Tongue (tissue), 2 donors: Measurements from ENCODE around the gene STAT5A. TPM values are rescaled to one million over a fixed set of nuclear protein-coding genes. Genes with fewer than 3 reads are reported as not detected.
A peak's percentile ranks its signal among the peaks of the same experiment; 100 is the strongest.
"Not testable (repeated sequence)": the region's sequence is repeated elsewhere in the genome, so short reads cannot be mapped to it uniquely, and the experiment has no call there.

Source experiments
- DNase-seq: peaks from one replicate; pipeline ENCODE4 v3.0.0-alpha.2; 2015
- total RNA-seq: library from RNA; depleted of rRNA; stranded (reverse); fragments of >200 nt; gene quantifications from one replicate; pipeline ENCODE4 v1.2.3, GENCODE V29; 2014

STAT5A gene
- total RNA-seq, 1 donor from 2014 or later = 39.3 TPM

DNA sequence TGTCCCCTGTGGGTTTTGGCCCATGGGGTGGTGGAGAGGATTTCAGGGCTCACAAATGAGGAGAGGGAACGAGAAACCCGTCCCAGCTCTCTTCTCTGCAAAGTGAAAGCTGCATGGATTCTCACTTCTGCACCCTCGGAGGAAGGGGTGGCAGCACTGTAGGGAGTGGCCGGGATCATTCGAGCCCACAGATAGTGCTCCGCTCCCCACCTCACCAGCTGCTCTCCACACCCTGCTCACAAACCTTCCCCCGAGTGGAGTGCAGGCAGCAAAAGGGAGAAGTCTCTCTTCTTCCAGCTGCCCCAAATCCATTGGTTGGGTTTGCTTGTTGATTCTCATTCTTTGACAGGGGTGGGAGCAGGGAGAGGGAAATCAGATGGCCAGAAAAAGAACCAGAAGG lies 20.1 kb downstream of the STAT5A start:
- no peak for DNase-seq

DNA sequence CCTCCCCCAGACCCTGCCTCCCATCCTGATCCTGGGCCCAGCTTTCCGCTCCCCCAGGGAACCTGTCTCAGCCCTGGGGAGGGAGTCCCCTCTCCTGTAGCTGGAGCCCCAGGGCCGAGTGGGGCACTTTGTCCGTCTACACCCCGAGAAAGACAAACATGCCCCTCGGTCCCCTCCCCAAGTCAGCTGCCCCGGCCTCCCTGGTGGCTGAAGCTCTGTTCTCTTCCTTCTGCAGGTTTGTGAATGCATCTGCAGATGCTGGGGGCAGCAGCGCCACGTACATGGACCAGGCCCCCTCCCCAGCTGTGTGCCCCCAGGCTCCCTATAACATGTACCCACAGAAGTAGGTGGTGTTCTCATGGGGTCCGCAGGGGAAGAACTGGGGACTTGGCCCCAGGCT lies 20.8 kb downstream of the STAT5A start:
- no peak for DNase-seq

DNA sequence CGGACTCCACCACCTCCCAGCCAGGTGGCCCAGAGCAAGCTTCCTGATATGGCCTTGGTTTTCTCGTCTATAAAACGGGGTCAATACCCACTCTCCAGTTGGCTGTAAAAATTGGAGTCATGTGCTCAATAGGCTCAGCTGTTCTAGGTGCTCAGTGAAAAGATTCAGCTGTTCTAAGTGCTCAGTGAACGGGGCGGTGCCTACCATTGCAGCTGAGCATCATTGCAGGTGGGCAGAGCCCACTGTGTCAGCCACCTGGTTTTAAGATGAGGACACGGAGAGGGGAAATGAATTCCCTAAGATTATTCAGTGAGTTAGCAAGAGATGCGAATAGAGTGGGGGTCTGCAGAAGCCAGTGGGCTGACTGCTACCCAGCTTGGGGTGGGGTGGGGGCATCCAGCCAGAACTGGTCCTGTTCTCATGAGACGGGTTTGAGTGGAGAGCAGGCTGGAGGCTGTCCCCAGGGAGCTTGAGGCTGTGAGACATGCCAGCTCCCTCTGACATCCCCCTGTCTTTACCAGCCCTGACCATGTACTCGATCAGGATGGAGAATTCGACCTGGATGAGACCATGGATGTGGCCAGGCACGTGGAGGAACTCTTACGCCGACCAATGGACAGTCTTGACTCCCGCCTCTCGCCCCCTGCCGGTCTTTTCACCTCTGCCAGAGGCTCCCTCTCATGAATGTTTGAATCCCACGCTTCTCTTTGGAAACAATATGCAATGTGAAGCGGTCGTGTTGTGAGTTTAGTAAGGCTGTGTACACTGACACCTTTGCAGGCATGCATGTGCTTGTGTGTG lies 21.9 kb downstream of the STAT5A start:
- DNase-seq = peak; percentile 21

DNA sequence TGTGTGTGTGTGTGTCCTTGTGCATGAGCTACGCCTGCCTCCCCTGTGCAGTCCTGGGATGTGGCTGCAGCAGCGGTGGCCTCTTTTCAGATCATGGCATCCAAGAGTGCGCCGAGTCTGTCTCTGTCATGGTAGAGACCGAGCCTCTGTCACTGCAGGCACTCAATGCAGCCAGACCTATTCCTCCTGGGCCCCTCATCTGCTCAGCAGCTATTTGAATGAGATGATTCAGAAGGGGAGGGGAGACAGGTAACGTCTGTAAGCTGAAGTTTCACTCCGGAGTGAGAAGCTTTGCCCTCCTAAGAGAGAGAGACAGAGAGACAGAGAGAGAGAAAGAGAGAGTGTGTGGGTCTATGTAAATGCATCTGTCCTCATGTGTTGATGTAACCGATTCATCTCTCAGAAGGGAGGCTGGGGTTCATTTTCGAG lies 22.5 kb downstream of the STAT5A start:
- no peak for DNase-seq

DNA sequence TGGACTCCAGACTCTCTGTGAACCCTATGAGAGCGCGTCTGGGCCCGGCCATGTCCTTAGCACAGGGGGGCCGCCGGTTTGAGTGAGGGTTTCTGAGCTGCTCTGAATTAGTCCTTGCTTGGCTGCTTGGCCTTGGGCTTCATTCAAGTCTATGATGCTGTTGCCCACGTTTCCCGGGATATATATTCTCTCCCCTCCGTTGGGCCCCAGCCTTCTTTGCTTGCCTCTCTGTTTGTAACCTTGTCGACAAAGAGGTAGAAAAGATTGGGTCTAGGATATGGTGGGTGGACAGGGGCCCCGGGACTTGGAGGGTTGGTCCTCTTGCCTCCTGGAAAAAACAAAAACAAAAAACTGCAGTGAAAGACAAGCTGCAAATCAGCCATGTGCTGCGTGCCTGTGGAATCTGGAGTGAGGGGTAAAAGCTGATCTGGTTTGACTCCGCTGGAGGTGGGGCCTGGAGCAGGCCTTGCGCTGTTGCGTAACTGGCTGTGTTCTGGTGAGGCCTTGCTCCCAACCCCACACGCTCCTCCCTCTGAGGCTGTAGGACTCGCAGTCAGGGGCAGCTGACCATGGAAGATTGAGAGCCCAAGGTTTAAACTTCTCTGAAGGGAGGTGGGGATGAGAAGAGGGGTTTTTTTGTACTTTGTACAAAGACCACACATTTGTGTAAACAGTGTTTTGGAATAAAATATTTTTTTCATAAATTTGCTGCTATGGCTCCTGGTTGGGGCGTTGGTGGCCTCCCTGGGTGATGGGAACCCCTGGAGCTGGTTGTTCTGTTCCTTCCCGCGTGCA lies 23.1 kb downstream of the STAT5A start:
- DNase-seq = peak; percentile 94

DNA sequence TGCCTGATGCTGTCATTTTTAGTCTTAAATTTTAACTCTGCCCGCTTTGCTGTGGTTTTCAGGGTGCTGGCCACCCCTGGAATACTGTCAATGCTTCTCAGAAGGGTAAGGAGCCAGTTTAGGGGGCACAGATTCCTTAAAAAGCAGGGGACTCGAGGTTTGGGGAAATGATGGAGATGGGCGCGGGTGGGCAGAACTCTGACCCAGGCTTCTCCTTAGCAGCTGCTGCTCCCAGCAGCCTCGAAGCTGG lies 23.7 kb downstream of the STAT5A start:
- no peak for DNase-seq

DNA sequence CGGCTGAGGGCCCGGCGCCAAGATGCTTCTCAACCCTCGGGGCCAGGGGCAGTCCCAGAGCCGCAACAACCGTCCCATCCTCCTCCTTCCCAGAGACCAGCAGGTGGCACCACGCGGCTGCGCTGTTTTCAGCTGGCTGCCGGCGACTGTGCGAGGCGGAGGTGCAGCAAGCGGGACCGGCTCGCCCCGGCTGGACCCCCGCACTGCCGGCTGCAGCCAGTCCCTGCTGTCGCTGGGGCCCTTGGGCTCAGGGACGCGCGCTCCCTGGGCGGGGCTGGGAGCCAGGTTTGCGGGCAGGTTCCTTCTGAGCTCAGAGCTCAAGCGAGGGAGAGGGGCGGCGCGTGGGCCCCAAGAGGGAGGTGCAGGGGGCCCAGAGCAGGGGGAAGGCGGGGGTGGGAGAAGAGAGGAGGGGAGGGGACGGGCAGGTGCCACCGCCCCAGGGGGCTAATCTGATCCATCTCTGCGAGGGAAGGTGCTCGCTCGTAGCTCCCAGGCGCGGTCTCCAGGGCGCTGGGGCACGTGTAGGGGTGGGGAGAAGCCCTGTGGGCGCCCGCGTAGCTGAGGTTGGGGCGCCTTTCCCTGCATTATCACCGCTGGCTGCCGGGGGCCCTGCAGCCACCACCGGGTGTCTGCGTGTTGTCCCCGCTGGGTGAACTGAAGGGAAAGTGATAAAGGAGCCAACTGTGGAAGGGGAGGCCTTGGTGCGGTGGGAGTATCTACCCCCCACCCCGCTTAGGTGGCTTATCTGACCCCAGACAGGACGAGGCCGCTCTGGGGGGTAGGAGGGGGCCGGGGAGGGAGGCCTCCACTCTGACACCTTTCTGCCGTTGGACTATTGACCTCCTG lies 24.2 kb downstream of the STAT5A start:
- peak; percentile 95 for DNase-seq

DNA sequence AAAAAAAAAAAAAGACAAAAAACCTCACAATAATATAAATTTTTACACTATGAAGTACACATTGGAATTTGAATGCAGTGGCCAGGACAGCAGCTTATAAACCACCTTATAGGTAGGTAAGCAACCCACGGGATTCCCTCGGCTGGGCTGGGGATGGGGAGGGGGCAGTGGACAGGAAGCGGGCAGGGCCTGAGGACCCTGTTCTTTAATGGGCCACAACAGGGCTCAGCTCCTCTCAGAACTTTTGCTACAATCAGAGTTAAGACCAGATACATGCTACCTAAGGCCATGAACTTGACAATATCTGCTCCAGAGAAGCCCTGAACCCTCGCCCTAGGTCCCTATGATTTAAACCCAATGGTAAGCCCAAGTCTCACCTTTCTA lies 25.1 kb downstream of the STAT5A start:
- DNase-seq = no peak

DNA sequence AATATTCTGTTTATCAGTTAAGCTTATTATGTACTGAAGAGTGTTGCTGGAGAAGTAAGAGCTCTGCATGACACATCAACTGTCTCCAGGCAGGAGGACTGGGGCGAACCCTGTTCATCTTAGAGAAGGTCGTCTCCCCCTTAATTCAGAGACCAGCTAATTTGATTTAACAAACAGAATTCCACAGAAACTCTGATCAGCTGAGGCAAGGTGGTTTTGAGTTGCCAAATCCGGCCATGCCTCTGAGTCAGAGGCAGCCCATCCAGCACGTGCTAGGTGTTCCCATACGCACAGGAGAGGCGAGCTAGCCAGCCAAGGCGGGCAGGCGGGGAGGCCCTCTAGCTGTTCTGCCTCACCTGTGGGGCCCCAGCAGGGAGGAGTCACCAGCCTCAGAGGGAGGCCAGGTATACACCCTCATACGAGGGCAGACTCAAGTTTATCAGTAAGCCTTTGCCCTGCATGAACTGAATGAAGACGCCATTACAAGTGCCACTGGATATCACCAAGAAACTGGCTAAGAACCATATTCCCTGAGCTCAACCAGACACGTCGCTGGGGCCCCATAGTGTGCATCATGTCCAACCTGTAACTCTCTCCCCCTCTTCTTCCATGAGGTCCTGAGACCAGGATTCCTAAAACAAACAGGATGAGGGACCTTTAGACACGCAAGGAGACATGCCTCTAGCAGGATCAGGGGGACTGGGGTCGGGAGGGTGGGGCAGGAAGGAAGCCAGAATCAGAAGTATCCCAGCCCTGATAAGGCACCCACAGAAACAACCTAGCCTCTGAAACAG lies 25.7 kb downstream of the STAT5A start:
- DNase-seq = no peak

DNA sequence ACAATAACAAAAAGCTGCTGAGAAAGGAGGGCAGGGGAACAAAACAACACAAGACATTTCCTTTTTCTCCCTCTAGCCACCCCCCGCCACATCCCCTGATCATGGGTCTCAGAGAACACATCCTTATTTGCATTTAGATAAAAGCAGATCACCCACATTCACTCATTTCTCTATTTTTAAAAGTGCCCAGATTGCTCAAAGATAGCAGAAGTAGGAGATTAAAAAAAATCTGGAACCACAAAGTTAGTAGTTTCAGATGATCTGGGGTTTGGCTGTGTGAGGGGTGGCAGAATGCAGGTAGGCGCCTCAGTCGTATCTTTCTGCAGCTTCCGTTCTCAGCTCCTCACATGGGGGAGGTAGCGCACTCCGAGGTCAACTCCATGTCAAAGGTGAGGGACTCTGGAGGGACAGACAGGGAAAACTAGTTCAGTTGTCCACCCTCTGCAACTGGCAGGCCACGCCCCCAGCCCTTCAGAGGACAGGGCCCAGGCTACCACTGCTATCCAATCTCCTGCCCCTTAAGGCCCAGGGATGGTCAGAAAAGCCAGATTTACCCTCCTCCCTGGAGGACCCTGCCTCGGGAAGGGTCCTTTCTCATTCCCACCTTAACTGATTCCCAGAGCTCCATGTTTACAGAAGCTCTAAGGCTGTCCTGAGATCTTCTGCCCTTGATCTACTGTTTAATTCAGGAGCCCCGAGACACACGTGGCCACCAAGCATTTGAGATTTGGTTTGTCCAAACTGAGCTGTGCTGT lies 27.3 kb downstream of the STAT5A start:
- DNase-seq = no peak

DNA sequence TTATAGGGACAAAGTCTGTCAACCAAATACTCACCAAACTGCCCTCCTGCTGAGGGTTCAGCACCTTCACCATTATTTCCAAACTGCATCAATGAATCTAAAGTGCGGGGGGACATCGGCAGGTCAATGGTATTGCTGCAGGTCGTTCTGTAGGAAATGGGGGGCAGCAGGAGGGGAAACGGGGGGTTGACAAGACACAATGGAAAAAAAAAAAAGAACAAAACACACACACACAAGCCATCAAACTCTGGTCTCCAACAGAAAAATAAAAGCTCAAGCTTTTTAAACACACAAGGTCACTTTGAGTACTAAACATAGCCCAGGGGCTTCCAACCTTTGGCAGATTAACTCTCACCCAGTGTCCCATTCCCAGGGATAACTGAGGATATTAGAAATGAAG lies 28.5 kb downstream of the STAT5A start:
- DNase-seq = no peak

DNA sequence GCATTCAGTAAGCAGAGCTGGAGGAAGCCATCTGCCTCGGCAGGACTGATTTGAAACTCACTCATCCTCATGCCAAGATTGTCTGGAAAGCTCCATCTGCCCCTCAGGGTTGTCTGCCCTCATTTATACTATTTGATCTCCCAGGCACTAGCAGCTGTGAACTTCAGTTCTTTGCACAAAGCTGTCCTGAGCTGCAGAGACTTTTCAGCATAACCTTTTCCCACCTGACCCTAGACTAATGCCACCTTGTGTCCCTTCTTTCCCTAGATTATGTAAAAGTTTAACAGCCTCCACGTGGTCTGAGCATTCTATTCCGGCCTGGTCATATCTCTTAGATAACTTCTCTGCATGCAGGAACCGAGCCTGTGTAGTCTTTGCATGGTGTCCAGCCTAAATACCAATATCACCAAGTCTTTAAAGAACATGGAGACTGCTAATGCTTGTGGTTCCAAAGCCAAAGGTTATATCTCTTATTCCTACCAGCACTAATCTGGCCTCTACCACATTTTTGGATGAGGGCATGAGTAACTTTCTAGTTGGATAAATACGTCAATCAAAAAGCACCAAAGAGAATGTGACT lies 29.1 kb downstream of the STAT5A start:
- no peak for DNase-seq

DNA sequence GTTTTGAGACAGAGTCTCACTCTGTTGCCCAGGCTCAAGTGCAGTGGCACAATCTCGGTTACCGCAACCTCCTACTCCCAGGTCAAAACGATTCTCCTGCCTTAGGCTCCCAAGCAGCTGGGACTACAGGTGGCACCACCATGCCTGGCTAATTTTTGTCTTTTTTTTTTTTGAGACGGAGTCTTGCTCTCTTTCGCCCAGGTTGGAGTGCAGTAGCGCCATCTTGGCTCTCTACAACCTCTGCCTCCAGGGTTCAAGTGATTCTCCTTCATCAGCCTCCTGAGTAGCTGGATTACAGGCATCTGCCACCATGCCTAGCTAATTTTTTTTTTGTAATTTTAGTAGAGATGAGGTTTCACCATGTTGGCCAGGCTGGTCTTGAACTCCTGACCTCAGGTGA lies 29.7 kb downstream of the STAT5A start:
- DNase-seq = not testable (repeated sequence)

DNA sequence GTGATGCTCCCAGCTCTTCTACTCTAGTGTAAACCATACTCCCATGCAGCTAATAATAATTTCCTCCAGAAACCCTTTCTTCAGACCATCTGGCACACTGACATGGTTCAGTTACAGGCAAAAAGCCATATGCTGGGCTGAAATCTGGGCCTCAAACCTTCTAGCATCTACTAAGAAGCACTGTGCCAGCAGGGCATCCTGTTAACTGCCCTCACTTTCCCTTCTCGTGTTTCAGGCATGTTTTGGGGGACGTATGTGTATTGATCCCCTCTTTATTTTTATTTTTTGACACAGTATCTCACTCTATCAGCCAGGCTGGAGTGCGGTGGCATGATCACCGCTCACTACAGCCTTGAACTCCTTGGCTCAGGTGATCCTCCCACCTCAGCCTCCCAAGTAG lies 33.3 kb downstream of the STAT5A start:
- no peak for DNase-seq

DNA sequence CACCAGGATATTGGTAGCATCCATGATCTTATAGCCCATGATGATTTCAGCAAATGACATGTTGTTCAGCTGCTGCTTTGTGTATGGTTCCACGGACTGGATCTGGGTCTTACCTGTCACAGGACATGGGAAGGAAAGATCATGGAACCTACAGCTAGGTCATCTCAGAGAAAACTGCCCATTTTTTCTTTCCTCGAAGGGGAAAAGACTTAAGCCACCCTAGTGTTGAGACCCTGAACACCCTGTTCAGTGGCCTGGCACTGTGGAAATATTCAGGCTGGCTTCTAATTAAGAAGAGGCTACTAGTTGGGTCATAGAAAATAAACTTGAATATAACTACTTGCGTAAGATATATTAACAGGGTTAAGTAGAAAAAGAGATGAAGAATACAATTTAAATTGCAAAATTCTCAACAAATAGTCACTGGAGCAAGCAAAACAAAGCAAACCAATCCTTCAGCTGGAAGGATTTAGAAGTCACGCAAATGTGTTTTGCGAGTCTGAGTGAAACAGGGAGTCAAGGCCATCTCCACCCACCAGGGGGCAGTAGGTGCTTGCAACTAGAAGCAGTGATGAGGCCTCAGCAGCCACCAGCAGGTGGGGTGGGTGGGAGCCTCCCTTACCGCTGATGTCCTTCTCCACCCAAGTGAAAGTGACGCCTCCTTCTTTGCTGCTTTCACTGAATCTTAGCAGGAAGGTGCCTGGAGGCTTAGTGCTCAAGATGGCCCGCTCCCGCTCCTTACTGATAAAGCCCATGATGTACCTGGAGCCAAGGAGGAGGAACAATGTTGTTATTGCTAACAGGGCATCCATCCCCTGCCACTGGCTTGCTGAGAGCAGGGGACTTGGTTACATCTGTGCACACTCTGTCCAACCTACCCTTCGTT lies 34.3 kb downstream of the STAT5A start:
- DNase-seq = peak; percentile 97

DNA sequence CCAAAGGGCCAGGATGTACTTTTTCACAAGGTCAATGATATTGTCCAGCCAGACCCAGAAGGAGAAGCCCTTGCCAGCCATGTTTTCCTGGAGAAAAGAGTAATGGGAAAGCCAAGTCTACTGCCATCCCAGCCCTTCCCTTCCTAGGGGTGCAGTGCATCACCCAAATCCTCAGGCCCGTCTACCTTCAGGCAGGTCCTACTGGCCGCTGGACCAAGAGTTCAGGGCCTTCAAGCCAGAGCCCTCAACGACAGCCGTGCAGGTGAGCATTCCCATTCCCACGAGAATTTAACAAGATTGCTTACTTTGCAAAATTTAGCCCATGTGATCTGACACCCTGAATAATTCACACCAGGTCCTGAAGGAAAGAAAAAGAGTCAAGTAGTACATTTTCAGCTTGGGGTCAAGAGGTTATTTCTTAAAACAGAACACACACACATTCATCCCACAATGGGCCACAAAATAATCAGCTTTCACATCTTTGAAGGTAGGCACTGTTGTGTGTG lies 35.0 kb downstream of the STAT5A start:
- no peak for DNase-seq

DNA sequence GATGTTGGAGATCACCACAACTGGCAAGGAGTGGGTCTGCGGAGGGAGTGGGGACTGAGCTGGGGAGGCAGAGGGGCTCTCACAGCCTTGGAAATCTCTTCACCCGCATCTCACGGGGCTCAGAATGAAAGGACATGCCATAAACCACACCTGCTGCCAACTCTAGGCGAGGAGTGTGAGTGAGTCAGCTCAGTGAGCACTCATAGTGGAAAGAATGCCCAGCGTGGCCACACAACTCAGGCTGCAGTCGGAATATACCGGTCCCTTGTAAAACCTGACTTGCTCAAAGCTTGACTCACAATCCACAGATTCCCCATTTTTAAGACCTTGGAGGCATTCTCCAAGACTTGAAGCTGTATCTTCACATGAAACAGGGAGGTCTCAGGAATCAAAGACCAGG lies 36.7 kb downstream of the STAT5A start:
- no peak for DNase-seq

DNA sequence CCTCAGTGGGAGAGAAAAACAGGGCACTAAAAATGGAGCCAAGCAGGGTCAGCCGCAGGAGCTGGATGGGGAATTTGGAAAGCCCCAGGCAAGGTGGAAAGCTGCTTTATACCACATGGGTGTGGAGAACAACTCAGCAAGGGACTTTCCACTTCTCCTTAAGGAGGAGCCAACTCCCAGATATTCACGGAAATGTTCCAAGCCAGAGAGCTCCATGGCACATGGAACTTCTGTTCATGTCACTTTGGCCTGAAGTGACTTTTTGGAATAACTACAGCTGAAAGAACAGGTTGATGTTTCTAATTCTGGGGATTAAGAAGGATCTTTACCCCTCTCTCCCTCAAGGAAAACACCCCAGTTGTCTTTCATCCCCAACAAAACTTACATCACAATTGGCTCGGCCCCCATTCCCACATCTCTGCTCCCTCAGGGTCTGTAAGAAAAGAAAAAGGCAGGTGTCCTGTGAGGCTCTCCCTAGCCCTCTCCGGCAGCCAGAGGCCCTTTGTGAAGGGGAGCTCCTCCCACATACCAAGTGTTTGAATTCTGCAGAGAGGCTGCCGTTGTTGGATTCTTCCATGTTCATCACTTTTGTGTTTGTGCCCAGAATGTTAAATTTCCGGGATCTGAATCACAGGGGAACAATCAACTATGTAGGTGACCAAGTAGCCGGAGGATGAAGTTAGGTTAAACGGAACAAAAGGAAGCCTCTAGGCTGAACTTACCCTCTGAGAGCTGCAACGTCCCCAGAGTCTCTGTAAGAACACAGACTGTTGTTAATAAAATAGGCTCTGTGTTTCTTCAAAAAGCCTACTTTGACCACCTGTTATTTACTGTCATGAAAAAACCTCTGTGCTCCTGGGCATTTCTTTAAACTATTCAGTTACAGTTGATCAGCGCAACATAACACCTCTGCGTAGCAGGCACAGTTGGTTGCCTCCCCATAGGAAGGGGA lies 41.0 kb downstream of the STAT5A start:
- peak; percentile 71 for DNase-seq

DNA sequence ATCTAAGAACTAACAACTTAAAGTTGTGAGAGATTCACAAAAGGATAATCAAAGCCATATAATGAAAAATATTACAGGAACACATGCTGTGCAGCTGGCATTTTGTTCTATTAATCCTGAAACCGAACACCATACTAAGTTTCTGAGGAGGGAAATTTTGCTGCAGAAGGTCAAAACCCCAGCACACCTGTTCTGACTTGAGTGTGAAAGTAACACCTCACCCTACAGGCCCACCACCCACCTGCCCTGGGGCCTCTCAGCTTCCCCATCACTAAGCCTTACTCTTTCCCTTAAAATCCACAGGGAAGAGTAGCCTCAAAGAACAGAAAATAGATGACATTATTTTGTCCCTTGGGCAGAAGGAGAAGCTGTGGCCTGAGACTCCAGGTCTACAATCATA lies 44.8 kb downstream of the STAT5A start:
- no peak for DNase-seq
